Measurements from ENCODE around the gene AGAP1.

AGAP1 gene

DNA sequence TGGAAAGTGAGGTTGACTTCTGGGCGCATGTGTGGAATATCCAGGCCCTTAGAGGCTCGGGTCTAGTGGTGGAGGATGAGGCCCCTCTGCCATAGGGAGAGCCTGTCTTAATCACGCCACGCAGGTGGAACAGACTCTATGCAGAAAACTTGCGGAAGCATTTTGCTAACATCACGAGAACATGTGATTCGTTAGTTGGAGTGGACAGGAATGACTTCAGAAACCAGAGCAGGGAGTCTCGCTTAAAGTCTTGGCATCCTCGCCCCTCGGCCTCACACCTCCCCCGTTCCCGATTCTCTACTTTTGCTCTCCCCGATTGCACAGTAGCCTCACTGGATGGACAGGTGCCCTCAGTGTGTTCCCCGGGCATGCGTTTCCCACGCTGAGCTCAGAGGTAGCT is 340.9 kb downstream of the AGAP1 start:
- DNase-seq = no peak

DNA sequence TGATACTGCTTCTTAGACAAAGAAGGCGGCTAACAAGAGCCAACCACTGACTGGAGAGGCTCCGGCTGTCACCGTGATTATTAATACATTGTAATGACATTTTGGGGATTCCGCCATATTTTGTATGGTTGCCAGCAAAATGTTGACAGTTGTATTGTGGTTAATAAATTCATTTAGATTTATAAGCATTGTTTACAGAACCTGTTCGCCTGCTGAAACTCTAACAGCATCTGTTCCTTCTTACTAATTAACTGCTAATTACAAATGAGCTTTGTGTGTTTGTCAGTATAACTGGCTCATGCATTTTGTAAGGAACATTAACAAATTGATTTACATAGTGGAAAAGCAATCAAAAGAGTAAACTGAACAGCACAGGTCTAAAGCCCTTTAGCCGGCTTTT is 342.0 kb downstream of the AGAP1 start:
- DNase-seq = no peak

DNA sequence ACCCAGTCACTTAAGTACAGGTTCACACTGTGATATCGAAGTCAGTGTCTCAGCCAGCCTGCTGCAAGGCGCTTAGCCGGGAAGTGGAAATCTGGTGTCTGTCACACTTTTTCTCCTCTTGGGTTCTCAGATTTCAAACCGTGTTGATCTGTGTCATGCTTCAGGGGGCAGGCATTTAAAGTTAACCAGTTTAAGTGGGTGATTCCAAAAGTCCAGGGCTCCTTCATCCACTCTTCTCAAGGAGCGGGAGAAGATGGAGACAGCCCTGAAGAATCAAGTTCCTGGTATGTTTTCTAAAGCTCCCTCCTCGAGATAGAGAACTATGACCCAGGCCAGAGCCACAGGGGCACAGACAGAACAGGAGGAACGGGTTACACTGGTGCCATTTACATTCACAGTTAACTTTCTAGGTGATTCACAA is 342.7 kb downstream of the AGAP1 start:
- DNase-seq = peak; percentile 43

DNA sequence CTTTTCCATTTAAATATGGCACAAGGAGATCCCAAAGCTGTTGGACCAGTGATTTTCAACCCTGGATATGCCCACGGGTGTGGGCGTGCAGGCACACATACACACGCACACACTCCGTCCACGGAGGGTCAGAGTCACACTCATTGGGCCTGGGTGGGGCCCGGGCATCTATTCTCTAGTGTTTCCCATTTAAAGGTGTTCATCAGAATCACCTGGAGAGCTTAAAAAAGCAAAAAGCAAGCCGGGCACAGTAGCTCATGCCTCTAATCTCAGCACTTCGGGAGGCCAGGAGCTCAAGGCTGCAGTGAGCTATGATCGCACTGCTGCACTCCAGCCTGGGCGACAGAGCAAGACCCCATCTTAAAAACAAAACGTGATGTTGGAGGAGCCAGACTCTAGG is 345.4 kb downstream of the AGAP1 start:
- no peak for DNase-seq

DNA sequence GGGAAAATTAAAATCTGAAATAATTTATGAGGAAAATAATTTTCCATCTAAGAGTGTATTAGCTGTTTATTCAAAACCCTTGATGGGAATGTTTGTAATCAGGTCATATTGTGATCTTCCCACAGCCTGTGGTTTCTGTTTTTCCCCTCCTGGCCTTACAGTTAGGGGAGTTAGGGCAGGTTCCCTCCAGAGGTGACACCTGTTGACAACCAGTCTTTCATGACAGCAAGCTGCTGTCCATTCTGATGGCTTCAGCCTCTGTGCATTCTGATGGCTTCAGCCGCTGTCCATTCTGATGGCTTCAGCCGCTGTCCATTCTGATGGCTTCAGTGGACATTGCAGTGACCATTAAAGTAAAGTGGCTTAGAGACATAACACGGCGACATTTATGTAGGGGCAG is 346.1 kb downstream of the AGAP1 start:
- no peak for DNase-seq

DNA sequence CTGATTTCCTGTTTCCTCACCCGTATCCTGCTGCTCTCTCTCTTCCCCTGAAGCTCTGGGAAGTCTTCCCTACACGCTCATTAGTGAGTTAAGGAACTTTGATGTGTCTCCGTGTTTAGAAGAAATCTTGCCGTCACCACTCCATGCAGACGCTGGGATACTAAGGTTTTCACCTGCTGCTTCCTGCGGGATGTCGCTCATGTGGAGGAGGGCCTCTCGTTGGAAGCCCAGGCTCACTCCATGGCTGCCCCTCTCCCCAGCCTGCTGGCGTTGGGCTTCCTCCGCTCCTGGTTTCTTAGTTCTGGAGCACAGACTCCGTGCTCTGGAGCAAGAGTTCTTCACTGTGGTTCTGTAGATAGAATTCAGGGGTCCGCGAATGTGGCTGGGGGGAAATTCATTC is 348.0 kb downstream of the AGAP1 start:
- DNase-seq = no peak

DNA sequence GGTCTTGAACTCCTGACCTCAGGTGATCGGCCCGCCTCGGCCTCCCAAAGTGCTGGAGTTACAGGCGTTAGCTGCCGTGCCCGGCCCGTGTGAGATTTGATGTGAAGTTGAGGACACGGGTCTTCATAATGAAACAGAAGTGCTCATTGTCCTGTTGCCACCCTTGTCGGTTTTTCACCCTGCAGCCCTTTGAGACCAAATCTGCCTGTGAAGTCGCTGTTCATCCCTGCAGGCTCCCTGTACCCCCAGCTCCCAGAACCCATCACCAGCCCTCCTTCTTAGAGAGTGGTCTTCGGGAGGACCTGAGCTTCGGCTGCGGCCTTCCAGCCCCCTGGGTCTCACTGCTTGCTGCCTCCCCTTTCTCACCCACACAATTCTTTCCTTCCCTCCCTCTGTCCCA is 349.1 kb downstream of the AGAP1 start:
- DNase-seq = no peak

DNA sequence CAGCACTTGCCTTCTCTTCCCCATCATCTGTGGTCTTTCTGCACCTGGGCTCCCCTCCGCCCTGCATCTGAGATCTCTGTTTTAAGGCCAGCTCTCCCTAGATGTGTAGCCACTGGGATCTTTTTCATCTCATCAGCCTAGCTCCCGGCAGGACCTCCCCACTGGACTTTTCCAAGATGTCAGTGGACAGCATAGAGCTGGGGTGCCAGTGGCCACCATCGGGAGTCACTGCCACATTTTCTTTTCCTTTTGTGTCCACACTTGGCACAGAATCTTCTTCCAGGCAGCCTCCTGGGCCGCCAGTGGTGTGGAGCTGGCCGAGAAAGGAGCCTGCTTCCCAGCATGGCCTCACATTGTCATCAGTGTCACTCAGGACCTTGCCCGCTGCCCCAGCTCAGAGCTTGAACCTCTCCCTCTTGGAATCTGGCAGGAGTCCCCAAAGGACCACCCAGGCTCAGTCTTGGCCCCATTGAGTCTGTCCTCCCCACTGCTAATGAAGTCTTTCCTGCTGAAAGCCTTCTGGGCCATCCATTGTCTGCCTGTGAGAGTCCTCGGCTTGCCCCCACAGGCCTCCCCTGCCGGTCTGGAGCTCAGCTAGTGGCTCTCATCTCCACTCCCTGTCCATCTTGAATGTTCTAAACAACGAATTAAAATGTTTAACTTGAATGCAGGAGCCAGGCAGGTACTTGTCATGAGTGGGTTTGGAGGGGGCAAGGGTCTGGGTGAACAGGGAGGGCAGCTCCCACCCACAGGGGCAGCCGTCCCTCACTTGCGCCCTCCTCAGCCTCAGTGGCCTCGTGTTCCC is 349.9 kb downstream of the AGAP1 start:
- DNase-seq = no peak

DNA sequence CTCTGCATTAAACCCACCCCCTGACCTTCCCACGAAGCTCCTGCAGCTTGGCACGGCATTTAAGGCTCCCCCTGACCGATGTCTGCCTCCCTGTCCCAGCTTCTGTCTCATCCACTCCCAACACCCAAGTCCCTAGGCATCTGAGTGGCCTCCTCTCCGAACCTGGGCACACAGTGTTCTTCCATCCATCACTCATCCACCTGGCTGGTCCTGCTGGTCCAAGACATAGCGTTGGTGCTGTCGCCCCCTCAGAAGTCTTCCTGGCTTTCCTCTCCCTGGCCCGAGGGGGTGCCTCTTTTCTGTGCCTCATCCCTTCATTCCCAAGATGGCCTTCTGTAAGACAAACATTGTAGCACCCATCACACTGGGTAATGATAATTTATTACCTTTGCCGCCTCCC is 350.7 kb downstream of the AGAP1 start:
- DNase-seq = no peak

DNA sequence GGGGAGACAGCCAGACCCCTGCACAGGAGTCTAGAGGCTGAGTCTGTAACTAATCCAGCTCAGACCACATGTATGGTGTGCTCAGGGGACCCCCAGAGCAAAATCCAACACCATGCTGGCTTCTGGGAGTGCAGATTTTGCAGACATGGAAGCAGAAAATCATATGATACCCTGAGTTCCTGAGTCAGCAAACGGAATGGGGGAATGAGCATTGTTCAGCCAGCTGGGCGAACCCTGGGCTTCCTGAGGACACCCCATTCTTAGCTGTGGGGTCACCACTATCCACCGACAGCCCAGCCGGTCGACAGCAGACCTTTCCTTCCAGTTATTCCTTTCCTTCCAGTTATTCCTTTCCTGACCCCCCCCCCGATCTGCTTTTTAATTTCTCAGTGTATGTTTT is 351.4 kb downstream of the AGAP1 start:
- no peak for DNase-seq

DNA sequence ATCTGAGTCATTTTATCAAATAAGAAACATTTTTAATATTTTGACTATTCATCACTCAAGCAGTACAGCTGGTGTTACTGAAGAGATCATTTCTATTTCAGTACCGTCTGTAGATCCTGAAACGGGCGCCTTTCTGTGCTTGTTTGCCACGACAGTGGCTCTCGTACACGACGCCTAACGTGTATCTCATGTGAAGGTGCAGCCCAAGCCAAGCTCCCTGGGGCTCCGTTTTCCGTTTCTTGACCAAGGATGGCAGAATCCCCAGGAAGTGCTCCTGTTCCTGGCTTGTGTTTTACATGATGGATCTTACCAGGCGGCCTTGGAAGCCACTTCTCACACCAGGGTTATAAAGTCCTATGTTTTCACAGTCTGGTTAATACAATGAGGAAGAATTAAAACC is 353.7 kb downstream of the AGAP1 start:
- no peak for DNase-seq

DNA sequence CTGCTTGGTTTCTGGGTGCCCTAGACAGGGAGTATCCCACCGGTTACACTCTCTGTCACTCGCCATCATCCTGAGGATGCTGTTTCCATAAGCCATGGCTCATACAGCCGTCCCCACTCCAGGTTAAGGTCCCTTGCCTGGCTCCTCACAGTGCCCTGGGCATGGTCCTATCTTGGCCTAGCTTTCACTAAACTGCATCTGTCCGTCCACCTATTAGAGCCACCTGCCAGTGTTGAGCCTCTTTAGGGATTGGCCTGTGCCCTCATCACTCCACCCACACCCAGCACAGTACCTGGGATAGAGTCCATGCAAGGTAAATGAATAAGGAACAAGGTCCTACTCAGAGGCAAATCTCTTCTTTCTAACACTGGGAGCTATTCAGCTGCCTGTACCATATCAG is 354.2 kb downstream of the AGAP1 start:
- no peak for DNase-seq

DNA sequence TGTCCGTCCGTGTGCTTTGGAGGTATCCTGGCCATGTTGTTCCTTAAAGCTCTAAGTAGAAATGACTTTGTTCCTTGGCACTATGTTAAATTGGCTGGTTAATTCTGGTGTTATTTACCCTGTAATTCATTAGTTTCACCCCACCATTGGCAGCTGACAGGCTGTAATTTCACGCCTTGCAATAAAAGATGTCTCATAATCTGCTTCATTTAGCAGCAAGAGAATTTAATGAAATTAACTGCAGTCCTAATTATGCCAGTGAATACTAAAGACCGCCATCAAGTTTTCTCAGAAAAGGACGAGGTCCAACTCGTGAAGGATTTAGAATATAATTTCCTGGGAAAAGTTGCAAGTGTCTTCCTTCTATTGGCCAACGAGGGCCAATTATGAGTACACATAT is 355.1 kb downstream of the AGAP1 start:
- DNase-seq = no peak

DNA sequence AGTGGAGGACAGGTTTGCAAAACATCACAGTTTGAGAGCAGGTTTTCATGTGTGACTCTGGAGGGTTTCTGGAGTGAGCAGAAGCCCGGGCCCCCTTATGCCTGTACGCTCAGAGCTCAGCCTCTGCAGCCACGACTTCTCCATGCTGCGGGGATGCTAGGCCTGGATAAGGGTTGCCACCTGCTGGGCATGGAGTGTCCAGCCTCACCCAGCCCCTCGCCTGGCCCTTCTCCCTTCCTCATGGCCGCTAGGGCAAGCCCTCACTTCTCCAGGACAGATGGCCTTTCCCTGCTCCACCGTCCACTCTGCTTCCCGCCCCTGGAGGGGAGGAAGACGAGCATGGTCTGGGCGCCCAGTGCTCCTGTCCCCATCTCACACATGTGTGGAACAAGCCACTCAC is 355.6 kb downstream of the AGAP1 start:
- no peak for DNase-seq

DNA sequence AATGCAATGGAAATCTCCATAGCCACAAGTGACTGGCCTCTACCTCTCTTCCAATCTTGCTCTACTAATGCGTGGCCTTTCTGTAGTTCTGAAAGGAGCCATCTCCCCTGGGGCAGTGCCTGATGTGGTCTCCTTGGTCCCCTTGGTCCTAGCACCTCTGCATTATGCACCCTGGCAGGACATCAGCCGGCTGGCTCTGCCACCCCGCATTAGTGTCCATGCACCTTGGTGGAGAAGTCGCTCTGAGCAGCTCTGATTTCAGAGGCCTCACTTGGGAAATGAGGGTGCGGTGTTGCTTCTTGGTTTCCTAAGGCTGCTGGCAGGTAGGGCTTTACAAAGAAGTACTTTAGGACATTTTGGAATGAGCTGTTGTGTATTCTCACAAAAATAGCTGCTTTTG is 356.4 kb downstream of the AGAP1 start:
- DNase-seq = no peak

DNA sequence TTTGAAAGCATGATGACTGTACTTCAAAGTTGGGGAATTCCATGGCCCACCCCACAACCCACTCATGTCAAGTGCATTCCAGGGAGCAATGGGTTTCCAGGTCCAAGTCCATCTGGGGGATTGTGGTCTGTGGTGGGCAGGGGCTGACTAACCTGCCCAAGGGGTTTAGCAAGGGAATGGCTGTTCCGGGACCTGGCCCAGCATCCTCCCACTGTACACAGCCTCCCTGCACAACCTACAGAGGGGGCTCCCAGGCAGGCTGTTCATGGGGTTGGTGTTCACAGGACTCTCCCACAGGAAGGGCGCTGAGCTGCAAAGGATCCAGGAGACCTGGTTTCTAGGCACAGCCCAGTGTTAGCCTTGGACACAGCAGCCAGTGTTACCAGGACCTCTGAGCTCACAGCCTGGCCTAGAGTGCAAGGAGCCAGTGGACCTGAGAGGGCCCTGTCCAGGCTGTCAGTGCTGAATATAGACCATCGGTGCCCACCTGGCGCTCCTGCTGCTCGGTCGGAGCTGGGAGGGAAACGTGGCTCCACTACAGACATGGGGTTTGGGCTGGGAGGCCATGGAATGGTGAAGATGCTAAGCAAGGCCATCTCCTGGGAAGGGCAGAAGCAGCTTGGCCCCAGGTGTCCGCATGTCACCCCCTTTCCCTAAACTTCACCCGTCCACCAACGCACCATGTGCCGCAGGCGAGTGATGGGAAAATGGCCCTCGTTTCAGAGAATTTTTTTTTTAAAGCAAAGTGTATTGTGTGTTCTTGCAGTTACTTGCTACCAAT is 357.1 kb downstream of the AGAP1 start:
- DNase-seq = no peak

DNA sequence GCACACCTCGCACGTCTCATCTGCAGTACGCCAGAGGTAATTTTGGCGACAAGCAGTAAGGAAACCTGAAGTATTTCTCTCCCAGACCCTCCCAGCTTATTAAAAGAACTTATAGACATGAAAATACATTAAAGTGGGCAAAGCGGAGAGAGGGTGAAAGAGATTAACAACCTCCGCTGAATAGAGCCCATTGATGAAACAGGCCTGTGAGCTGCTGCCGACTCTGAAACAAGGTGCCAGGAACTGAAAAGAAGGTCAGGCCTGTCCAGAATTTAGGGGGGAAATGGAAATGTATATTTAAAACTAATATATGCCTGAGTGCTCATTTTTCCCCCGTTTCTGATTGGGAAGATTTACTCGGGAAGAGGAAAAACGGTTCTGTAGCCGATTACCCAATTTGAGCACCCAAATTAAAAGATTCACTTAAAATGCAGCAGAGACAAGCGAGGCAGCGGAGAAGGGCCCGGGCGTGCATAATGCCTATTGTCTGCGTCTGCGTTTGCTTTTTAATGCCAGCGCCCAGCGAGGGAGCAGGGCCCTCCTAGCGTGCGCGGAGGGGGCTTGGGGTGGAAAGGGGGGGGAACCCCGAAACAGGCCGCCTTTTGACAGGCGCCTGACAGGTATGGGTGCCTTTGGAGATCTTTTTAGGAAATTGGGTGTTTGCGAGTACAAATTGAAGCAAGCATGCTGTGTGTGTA is 358.1 kb downstream of the AGAP1 start:
- no peak for DNase-seq

DNA sequence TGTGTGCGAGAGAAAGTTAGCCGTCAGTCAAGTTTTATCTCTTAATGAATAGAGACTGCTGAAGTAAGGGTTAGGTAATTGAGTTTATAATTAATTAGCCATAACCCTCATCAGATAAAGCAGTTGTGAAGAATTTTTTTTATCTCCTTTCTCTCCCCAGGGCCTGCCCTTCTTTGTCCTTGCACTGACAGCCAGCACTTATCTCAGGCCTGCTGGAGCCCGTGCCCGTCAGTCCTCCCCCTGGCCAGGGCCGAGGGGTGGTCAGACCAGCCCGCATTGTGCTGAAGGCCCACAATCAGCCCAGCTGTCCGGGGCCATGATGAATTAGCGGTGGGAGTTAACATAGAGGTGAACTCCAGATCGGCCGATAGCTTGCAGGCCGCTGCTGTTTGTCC is 358.7 kb downstream of the AGAP1 start:
- DNase-seq = no peak

DNA sequence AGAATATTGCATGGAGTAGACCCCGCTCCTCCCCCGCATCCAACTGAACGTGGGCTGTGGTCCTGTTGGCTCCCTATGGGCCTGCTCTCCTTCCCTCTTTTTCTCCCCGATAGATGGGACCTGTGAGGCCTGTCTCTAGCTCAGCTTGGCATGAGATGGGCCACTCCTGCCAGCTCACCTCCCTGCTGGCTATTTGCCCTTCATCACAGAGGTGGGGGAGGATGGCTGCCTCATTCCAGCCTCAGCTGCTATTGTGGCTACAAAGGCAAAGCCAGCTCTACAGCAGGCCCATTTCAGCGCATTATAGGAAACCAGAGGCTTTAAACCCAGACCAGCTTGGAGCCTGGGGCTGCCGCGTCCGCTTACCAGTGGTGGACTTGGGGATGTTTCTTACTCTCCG is 360.4 kb downstream of the AGAP1 start:
- DNase-seq = no peak

DNA sequence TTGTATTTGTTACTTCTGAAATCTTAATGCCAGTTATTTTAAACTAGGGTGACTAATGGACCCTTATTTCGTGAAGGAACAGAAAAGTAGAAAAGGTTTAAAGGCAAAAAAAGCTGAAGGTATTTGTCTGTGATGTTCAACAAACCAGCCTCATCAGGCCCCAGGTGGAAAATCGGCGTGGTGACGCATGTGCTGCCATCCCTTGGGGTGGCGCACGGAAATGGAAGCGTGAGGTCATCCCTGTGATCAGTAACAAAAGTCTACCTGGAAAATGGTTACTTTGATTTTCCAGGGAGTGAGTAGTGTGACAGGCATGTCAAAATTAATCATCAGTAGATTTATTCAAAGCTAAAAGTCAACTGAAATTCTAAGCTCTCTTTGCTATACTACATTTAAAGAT is 361.2 kb downstream of the AGAP1 start:
- no peak for DNase-seq

DNA sequence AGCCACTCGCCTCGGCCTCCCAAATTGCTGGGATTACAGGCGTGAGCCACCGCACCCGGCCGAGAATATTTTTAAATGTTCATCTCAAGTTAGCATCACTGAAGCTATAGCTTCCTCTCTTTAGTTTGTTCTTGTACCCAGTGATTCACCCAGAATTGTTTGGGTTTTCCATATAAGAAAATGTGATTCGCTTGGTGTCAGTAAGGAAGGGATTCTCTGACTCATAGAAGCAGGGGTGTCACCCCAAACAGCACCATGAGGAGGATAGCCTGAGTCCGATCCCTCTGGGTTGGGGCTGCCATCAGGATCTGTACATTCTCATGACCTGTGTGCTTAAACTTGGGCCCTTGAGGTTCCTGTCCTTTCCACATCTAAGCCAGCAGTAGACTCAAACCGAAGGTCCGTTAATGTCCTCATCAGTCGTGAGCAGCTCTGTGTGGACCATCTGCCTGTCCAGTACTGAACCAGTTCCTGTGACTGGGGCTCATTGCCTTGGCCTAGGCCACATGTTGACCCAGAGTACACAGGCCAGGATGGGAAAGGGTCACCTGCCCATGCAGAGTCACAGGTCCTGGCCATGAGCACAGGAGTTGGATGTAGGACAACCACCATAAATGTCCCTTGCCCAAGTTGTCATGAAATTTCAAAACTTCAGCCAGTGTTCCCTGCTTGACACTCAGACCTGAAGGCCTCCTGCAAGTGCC is 362.5 kb downstream of the AGAP1 start:
- no peak for DNase-seq

DNA sequence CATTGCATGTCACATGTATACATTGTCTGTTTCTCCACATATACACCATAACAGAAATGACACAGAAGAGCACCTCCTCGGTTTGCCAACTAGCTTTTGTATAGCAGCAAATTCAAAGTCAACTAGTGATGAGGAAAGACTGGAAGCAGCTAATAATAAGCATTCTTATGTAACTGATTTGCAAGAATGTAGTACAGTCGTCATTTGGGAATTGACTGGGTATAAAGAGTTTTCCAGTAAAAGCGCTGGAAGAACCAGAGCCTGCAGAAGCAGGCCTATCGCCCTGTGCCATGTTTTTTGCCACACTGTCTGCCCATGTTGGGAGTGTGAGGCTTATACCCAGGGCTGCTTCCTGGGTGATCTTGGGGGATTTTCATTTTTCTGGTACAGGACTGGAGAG is 363.8 kb downstream of the AGAP1 start:
- DNase-seq = no peak

DNA sequence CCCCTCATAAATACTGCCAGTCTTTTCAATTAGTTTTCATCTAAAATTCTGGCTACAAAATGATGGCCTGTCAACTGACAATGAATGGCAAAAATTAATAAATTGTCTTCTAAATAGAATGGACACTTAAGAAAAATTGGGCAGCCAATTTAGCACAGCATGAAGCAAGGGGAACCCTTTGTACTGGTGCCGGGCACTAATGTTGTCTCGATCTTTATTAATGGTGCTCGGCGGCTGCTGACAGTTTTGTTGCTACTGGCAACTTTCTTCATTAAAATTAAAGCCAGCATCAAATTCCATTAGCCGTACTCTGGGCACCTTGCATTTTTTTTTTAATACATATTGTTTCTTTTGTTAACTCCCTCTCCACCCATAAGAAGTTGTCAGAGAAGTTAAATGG is 365.0 kb downstream of the AGAP1 start:
- DNase-seq = no peak
